Measurements from ENCODE around the gene SOX13. TPM values are rescaled to one million over a fixed set of nuclear protein-coding genes. Genes with fewer than 3 reads are reported as not detected.
"Not testable (repeated sequence)": the region's sequence is repeated elsewhere in the genome, so short reads cannot be mapped to it uniquely, and the experiment has no call there.

Gene SOX13
- total RNA-seq (2014; rRNA removed): 2.2 and 3.6 TPM in 2 replicates
- 2.4 TPM for polyA plus RNA-seq (2012)

DNA sequence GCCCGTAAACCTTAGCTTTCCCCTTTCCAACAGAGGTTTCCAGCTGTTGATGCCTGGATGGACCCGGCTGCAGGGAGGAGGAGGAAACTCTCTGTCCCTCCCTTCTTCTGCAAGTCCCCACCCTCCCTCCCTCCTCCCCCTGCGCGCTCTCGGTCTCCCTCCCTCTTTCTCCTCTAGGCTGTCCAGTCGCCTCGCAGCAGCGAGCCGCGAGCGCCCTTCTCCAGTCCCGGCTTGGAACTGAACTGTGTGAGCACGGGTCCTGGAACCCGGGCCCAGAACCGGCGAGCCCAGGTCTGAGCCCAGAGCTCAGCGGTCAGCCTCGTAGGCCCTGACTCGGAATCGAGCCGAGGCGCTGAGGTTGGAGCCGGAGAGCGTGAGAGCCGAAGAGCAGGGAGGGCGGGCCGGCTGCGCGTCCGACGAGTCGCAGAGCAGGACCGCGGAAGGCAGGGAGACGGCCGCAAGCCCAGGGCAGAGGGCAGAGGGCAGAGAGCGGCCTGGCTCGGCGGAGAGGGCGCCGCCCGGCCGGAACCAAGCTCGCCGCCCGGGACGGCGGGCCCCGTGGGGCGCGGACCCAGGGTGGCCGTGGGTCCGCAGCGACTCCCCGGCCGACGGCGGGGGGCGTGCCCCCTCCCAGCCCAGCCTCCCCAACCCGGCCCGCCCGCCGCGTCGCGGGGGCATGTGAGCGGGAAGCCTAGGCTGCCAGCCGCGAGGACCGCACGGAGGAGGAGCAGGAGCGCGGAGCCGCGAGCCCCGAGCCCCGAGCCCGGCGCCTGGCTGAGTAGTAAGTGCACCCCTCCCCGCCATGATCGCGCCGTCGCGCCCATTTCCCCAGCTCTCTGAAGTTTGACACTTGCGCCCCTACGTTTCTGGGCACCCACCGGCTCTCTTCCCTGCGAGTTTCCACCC, at the start of gene SOX13:
SOX13 (plus strand) TSS at position 185 of the 906 bp plus-strand sequence. CDS start 39,801 bp downstream, outside the sequence.
- DNase-seq (ENCODE audit: low read depth): peak; percentile 84

DNA sequence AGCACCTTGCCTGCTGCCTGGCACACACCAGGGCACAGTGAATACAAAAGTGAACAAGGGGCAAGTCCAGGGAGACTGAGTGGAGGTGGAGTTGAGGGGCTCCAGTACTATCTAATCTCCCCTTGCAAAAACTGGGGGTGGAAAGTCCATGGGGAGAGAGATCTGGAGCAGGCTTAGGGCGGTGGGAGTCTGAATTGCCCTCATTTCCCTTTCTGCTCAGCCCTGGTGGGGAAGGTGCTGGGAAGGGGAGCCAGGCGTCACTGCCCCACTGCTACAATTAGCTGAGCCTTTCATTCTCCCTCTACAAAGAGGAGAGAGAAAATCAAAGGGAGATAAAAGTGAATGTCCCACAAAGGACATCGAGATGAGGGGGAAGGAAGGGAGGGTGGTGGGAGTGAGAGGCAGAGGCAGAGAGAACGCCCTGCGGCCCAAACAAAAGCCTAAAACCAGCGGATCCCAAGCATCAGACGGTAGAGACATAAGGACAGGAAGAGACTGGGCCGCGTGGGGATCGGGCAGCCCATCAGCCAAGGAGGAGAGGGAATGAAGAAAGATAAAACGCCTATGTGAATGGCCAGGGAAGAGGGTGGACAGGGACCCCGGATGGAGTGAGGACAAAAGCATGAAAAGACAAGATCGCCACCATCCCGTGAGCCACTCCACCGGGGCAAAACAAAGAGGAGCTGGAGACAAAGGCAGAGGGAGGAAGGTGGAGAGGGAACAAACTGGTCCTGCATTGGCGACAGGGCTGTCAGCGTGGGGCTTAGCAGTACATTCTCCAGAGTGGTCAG, 46.8 kb upstream of the SOX13 start:
- no peak for DNase-seq (ENCODE audit: low read depth)

DNA sequence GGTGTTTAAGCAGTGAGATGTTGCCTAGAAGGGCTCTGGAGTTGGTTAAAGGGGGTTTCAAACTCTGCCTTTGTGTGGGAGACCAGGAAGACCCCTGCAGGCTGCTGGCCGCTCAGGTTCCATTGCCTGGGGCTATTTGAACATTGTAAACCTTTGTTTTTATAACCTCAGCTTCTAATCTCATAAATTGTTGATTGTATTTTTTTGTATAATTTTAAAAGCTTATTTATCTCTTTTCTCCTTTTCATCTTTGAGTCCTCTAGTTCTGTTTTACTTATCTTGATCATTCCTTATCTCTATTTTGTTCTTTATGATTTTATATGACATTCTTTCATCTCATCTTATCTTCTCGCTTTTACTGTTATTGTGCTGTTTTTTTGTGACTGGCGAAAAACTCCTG, 45.5 kb upstream of the SOX13 start:
- no peak for DNase-seq (ENCODE audit: low read depth)

DNA sequence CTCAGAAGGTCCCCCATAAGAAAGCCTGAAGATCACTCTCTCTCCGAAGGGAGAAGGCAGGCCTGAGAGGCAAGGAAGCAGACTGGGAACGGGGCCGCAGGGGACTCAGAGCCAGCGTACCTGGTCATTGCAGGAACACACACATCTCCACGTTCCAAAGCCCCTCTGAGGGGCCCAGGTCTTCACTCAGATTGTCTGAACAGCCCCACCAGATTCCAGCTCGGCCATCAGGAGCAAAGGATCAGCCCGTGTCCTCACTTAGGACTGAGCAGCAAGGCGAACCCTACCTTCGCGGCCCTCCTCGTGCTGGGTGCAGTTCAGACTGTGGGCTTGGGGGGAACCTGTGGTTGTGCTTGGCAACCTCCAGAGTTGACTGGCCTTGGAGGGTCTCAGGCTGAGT, 43.9 kb upstream of the SOX13 start:
- DNase-seq (ENCODE audit: low read depth): no peak

DNA sequence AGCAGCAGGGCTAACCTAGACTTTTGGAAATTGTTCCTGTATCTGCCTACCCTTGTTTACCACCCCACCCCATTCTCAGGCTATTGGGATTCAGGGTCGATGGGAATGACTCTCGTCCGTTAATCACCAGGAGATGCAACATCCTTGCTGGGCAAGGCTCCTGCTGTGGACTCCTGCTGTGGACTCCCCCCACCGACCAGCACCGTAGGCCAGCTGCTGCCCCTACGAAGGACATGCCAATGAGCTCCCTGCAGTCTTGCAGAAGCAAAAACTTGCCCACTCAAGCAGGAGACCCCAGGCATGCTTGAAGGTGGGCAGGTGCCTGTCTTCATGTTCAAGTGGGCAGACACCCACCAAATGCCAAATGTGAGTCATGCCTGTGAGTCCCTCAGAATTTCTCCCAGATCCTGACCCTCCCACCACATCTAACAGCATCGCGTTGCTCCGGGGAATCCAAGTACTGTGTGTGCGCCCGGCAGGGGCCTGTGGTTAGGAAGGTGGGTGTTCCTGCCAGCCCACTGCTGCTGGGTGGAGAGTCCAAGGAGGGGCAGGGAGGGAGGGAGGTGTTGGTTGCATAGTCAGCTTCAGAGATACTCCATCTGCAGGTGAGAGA, 41.7 kb upstream of the SOX13 start:
- DNase-seq (ENCODE audit: low read depth): no peak

DNA sequence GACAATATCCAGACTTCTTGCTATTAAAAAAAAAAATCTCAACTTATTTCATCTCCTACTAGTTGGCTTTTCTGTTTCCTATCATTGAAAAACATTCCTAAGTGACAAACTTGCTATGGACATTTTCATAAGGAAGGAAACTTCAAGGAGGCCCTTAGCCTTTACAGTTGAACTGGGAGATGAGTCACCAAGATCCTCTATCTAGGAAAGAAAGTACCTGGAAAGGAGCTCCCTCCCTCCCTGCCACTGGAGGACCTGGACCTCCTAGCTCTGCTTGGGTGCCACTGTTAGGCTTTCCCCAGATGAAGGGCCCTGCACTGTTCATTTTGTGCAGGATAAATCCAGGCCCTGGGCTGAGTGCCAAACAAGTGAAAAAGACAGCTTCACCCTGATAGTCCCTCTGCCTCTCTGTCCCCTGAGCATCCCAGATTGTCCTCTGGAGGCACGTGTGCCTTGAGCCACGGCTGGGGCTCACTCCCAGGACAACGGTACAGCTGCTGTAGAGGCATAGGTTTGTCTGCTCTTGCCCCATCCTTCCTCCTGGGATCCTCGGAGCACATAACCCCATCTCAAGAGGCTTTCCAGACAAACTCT, 40.2 kb upstream of the SOX13 start:
- DNase-seq (ENCODE audit: low read depth): no peak

DNA sequence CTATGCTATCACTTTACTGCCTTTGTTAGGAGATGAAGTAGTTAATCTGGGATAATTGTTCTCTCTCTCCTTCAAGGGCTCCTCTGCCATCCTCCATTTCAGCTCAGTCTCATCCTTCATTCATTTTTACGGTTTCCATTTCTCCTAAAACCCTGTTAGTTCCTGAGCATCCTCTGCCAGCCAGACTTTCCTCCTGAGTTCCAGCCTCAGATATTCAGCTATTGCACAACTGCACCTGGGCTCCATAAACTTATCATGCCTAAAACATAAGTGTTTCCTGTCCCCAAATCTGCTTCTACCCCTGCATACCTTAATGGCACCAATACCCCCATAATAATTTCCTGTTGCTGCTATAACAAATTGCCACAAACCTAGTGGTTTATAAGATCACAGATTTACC, 39.6 kb upstream of the SOX13 start:
- DNase-seq (ENCODE audit: low read depth): no peak

DNA sequence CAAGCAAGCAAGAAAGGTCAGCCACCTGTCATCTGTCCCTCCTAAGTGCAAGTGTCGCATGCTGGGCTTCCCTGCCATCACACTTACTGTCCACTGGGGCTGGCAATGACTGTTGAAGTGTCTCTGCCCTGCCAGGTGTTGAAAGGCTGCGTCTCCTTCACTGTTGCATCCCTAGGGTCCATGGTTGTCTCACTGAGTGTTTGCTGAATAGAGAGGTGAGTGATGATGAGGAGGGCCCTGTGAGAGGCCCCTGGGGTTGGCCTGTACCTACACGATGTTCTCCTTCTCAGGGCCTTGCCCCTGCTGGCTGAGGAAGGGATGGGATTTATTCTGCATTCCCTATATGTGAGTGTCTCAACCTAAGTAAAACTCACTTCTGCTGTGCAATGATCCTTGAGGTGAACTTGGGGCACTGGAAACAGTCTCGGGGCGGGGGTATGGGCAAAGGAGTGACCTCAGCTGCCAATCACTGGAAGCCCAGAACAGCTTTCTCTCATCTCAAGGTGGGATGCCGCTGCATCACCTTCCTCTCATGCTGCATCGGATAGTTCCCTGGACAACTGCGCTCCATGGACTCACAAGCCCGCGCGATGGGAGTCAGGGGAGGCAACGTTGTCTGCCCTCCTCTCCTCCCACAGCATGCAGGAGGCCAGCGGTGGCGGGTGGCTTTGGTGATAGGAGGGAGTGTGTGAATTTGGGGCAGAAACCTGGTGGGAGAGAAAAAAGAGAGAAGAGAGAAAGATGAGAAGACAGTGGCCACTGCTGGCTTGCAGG, 35.8 kb upstream of the SOX13 start:
- no peak for DNase-seq (ENCODE audit: low read depth)

DNA sequence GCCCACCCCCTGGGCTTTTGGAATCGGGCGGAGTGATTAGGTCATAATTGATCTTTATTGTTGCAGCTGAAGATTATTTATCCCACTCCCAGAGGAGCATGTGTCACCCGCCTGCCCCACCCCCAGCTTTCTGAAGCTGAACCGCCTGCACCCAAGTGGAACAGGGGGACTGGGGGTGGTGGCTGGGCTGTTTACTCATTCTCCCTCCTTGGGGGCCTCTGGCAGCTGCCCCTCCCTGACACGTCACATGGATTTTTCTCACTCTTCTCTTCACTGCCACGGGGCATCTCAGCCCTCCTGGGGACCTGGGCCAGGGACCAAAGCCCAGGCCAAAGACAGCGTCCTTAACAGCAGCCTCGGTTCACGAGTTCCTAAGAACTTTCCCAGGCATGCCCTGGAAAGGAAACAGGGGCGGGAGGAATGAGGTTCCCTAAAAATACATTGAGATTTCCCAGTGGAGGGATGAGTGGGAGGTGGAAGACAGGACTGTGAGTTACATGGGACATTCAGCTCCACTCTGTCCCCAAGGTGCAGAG, 31.6 kb upstream of the SOX13 start:
- no peak for DNase-seq (ENCODE audit: low read depth)

DNA sequence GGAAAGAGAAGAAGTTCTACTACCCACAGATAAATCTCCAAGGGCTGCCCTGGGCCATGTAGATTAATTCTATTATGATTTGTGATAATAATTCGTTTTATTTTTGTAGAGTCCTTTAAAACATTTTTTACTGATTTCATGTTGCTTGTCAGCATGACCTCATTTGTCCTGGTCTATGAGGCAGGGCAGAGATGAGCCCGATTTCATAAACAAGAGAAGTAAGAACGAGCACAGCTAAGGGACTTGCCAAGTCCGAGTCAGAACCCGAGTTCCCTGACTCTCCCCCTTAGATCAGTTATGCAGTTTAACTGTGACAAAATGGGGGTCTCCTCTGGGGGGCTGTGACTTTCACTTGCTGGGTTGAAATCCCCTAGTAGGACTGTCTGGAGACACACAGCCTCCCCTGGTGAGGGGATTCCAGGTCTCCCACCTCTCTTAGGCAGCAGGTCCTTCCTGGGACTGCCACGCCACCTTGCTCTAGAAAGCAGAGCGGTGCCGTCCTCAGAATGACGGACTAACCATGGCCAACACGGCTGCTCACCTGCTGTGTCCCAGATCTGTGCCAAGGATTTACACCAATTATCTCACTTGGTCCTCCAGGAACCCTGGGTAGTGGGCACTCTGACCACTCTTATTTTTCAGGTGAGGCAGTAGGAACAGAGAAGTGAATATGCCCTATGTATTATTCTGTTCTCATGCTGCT, 31.0 kb upstream of the SOX13 start:
- peak; percentile 16 for DNase-seq (ENCODE audit: low read depth)

DNA sequence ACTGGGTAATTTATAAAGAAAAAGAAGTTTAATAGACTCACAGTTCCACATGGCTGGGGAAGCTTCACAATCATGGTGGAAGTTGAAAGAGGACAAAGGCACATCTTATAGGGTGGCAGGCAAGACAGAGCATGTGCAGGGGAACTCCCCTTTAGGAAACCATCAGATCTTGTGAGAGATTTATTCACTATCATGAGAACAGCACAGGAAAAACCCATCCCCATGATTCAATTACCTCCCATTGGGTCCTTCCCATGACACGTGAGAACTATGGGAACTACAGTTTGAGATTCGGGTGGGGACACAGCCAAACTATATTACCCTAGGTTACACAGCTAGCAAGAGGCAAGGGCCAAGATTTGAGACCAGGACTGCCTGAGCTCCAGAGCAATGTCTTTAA, 30.4 kb upstream of the SOX13 start:
- DNase-seq (ENCODE audit: low read depth): no peak

DNA sequence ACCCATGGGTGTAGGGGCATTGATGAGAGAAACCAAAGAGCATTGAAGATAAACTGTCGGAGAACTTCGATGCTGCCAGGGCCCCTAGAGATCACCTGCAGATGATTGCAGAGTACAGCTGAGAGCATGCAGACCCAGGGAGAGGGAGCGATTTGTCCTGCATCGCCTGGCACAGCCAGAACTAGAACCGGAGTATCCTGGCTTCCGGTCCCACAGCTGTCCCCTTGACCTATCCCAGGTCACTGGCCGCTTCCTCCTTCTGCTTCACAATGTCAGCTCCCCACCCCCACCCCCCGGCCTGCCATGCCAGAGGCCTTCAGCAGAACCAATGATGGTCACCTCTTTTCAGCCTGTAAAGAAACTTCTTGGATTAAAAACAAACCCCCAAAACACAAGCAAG, 29.2 kb upstream of the SOX13 start:
- no peak for DNase-seq (ENCODE audit: low read depth)

DNA sequence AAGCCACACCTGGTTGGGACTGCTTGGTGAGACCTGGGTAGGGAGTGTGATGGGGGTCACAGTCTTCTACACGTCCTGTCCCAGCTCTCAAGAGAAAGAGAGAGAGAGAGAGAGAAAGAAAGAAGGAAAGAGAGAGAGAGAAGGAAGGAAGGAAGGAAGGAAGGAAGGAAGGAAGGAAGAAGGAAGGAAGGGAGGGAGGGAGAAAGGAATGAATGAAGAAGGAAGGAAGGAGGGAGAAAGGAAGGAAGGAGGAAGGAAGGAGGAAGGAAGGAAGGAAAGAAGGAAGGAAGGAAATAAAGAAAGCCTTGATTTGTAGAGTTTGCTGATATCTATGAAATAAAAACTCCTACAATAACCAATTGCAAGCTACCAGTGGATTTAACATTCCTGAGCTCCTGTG, 28.5 kb upstream of the SOX13 start:
- DNase-seq (ENCODE audit: low read depth): no peak

DNA sequence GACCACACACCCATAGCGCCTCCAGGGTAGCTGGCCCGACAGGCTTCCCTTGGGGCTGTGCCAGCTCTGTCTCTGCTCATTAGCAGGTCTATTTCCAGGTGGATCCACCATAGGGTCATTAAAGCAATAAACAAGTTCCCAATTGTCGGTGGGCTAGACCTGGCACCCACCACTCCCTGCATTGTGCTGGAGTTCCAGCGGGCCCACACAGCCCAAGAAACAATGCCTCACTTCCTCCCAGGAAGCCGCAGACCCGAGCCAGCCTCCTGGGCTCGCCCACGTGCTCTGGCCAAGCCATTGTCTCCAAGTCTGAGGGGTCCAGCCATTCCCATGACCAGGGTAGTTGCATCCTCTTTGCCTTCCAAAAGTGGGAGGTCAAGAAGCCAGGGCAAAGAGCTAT, 27.5 kb upstream of the SOX13 start:
- DNase-seq (ENCODE audit: low read depth): no peak

DNA sequence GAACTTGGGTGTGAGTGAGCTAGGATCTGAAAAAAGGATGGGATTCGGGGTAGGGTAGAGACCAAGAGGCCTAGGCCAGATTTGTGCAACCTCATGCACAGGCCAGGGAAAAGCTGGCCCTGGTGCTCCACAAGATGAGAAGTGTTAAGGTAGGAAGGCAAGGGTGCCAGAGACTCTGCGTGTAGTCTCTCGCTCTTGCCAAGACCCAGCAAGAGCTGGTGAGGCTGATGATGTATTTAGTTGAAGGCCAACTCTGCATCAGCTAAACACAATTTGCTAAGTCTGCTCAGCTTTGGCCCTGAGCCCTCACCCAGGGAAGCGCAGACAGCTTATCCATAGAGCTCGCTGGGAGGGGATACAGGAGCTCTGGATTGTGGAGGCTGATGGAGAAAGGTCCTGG, 26.6 kb upstream of the SOX13 start:
- DNase-seq (ENCODE audit: low read depth): no peak

DNA sequence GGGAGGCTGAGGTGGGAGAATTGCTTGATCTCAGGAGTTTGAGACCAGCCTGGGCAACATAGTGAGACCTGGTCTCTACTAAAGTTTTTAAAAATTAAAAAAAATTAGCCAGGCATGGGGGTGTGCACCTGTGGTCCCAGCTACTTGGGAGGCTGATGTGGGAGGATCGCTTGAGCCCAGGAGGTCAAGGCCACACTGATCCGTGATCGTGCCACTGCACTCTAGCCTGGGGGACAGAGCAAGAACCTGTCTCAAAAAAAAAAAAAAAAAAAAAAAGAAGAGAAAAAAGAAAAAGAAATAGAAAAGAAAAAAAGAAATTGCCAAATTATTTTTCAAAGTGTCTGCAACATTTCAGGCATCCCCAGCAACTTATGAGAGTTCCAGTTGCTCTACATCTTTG, 24.1 kb upstream of the SOX13 start:
- not testable (repeated sequence) for DNase-seq (ENCODE audit: low read depth)

DNA sequence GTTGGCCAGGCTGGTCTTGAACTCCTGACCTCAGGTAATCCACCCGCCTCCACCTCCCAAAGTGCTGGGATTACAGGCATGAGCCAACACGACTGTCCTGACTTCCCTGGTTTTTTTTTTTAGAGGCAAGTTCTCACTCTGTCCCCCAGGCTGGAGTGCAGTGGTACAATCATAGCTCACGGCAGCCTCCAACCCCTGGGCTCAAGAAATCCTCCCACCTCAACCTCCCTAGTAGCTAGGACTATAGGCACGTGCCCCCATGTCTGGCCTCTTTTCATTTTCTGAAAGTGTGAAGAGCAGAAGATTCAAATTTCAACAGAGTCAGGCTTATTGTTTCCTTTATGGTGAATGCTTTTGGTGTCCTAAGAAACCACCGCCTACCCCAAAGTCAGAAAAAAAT, 21.7 kb upstream of the SOX13 start:
- no peak for DNase-seq (ENCODE audit: low read depth)

DNA sequence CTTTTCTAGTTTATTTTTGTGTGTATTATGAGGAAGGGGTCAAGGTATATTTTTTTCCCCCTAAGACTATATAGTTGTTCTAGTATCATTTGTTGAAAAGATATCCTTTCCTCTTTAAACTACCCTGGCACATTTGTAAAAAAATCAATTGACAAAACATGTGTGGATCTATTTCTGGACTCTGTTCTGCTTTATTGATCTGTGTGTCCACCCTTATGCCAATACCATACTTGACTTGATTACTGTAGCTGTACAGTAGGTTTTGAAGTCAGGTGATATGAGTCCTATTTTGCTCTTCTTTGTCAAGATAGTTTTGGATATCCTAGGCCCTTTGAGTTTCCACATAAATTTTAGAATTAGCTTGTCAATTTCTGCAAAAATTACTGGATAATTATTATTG, 21.2 kb upstream of the SOX13 start:
- no peak for DNase-seq (ENCODE audit: low read depth)

DNA sequence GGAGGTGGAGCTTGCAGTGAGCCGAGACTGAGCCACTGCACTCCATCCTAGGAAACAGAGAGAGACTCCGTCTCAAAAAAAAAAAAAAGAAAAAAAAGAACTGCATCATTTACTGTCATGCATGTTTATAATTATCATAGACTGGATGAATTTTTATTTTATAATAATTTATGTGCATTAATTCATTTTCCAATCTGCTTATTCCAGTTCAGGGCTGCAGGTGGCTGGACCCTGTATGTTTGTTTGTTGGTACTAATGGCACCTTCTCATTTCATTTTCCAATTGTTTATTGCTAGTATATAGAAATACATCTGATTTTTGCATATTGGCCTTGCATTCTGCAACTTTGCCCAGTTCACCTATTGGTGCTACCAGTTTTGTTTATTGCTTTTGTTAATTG, 19.0 kb upstream of the SOX13 start:
- DNase-seq (ENCODE audit: low read depth): no peak

DNA sequence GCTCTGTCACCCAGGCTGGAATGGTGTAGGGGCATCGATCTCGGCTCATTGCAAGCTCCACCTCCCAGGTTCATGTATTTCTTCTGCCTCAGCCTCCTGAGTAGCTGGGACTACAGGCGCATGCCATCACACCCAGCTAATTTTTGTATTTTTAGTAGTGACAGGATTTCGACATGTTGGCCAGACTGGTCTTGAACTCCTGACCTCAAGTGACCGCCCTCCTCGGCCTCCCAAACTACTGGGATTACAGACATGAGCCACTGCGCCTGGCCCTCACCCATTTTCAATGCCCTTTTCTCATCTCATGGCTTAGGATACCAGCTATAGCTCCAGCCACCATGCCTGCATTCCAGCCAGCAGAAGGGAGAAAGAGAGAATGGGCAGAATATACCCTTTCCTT, 12.9 kb upstream of the SOX13 start:
- no peak for DNase-seq (ENCODE audit: low read depth)

All from LHCN-M2 (cell line).